Measurements from ENCODE around the gene PCOLCE2. TPM values are rescaled to one million over a fixed set of nuclear protein-coding genes. Genes with fewer than 3 reads are reported as not detected.

Gene PCOLCE2
- total and polyA plus RNA-seq, 2 of the 8 experiments (the other 6 are each of a cell fraction or from before 2014, with no cell fraction given) = 11.1 to 12.6 TPM

DNA sequence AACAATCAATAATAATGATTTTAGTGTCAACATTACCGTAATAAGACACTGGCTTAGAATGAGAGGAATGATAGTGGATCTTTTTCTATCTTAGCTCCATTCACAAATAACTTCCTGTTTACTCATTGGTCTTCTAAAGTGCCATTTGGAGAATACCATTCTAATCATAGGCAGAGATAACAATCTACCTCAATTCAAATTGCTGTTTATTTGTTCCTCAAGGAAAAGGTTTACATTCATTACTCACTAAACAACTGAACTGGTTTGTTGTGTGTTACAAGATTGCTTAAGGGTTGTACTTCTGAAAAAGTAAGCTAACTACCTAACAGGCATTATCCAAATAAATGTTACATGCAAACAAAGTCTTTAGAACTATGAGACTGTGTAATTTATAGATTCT lies 8.1 kb upstream of the PCOLCE2 start:
- no peak overlapping the region for H3K4me2 ChIP-seq (ENCODE audit: insufficient read depth in 1 of 2, low read depth in 2 of 2, low read length in 2 of 2)
- no peaks in the 10 kb centered on the region for H3K9me3 ChIP-seq (ENCODE audit: insufficient read depth in 2 of 2, low read depth in 1 of 2, low read length in 1 of 2)
- no peaks in the 10 kb centered on the region for H3K23me2 ChIP-seq (ENCODE audit: low read depth, low read length)
- ChIA-PET CTCF (ENCODE audit: partially characterized antibody) (interaction anchor here (2.1 to 2.7 kb wide), 3 partner anchors 30 to 68 kb away, joined by 6 to 11 read pairs (median 7); no protein-coding TSS in a partner anchor), POLR2A (ENCODE audit: partially characterized antibody) (interaction anchor here (1.8 kb wide), 1 partner anchor 8 kb away, joined by 6 read pairs; the partner anchor contains the start of gene PCOLCE2)
- no peak overlapping the region for H2BK5ac ChIP-seq (ENCODE audit: low read depth, low read length)
- H3K4me3 ChIP-seq (ENCODE audit: extremely low read depth in 1 of 4, insufficient read depth in 2 of 4, low read depth in 3 of 4, low read length in 4 of 4) = no peak overlapping the region
- H3K36me3 ChIP-seq (ENCODE audit: control insufficient read depth in 2 of 4, insufficient read depth in 4 of 4, low read length in 3 of 4) = no peaks in the 10 kb centered on the region
- H4K91ac ChIP-seq (replicated peaks; ENCODE audit: insufficient read length, low read length) = no peak overlapping the region
- H2AFZ ChIP-seq (ENCODE audit: low read length) = no peak overlapping the region
- no peak overlapping the region for H3K14ac ChIP-seq (ENCODE audit: insufficient read length)
- no peak overlapping the region for H3K9ac ChIP-seq (replicated peaks in 1 of 4; ENCODE audit: extremely low read depth in 1 of 4, low read depth in 3 of 4, low read length in 3 of 4)
- H3K4me1 ChIP-seq (replicated peaks in 1 of 4; ENCODE audit: control insufficient read depth in 3 of 4, insufficient read depth in 4 of 4, low read length in 3 of 4) = no peaks in the 10 kb centered on the region
- H3K18ac ChIP-seq (ENCODE audit: extremely low read depth, low read length) = no peak overlapping the region
- H3K79me2 ChIP-seq (ENCODE audit: control insufficient read depth in 1 of 2, insufficient read depth in 2 of 2, low read length in 2 of 2) = no peaks in the 10 kb centered on the region
- no peak for FAIRE-seq
- H3K27me3 ChIP-seq (replicated peaks in 1 of 4; ENCODE audit: control insufficient read depth in 3 of 4, extremely low read depth in 1 of 4, insufficient read depth in 3 of 4, low read length in 3 of 4) = no peaks in the 10 kb centered on the region
- DNase-seq (ENCODE audit: low read depth in 1 of 2, low spot score in 2 of 2) = no peak
- no peak overlapping the region for H3K27ac ChIP-seq (ENCODE audit: low read depth, low read length)
- no peak overlapping the region for H3K4ac ChIP-seq (replicated peaks; ENCODE audit: insufficient read length, low read depth, low read length)
- H2AK5ac ChIP-seq (ENCODE audit: low read depth, low read length) = no peak overlapping the region
- no peak overlapping the region for H3K23ac ChIP-seq (ENCODE audit: insufficient read length)
- WGBS, 2 experiments (ENCODE audit: extremely low coverage in 1 of 2, insufficient coverage in 1 of 2, insufficient read length in 1 of 2, insufficient replicate concordance in 2 of 2, low coverage in 1 of 2, low lambda C conversion rate in 2 of 2, missing lambda C conversion rate in 1 of 2) = 89% methylated on average over 1 of the region's 1 CpG; no CpG with 5 or more reads in 1 of the 2 experiments
- H3K79me1 ChIP-seq (ENCODE audit: low read depth, low read length) = no peaks in the 10 kb centered on the region
- H4K20me1 ChIP-seq (replicated peaks in 1 of 2; ENCODE audit: control insufficient read depth in 1 of 2, insufficient read depth in 2 of 2, low read length in 2 of 2) = no peaks in the 10 kb centered on the region
- no peak overlapping the region for H4K8ac ChIP-seq (ENCODE audit: extremely low read depth, insufficient read depth, low read length)
- no peak overlapping the region for H3K56ac ChIP-seq (replicated peaks; ENCODE audit: insufficient read length, low read depth, low read length)
- no peak overlapping the region for H2BK20ac ChIP-seq (ENCODE audit: low read length)
- H2BK15ac ChIP-seq (ENCODE audit: low read length) = no peak overlapping the region
- no peak for TF ChIP-seq TAF1 (IDR thresholded peaks at IDR 0.05; ENCODE audit: low read depth, low read length)
- no peak for TF ChIP-seq YY1 (IDR thresholded peaks at IDR 0.05; ENCODE audit: low read depth, low read length)
- TF ChIP-seq USF2 (IDR thresholded peaks at IDR 0.05; ENCODE audit: low read length) = no peak
- no peak for TF ChIP-seq SIX5 (IDR thresholded peaks at IDR 0.05; ENCODE audit: low read depth, low read length)
- H4K5ac ChIP-seq (ENCODE audit: insufficient read length, low read depth, low read length) = no peak overlapping the region
- H2BK12ac ChIP-seq (ENCODE audit: low read depth, low read length) = no peak overlapping the region
- H2BK120ac ChIP-seq (replicated peaks; ENCODE audit: low read depth, low read length) = no peak overlapping the region

Measured in H1 (cell line).